HK-2 (cell line): ENCODE data around the gene ZNF407.

Source experiments
- DNase-seq: peaks from one replicate; pipeline ENCODE4 v3.0.0-alpha.2; 2018; ENCODE audit not compliant: unreplicated experiment

ZNF407 gene

DNA sequence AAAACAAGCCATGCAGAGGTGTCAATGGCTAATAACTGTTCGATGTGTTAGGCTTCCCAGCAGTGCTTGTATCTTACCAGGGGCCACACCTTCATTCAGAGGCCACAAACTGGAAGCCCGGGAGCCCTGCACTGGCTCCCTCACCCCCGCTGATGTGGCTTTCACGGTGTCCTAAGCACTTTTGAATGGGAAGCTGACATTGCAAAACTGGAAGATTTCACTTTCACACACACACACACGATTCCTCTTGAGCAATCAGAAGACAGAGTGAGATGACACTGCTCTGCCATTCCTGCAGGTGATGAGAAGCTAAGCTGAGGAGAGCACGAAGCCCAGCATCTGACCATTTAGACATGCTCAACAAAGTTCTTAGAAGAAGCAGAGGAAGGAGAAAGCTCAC, 8.6 kb upstream of the ZNF407 start:
- DNase-seq = no peak

DNA sequence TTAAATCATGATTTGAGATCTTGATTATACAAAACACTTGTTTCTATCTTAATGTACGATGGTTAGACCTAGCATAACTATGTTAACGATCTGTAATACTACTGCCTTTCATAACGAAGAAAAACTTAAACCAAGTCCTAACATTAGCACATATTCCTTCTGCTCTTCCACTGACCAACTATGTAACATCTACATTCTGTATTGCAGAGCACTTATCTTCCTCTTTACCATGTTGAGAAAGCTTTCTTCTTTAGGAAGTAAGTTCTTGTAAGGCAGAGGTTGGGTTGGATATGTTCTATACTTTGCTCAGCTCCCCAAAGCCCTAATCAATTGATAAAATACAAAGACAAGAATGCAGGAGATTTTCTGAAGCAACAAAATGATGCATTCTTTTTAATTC, 7.9 kb upstream of the ZNF407 start:
- DNase-seq = no peak

DNA sequence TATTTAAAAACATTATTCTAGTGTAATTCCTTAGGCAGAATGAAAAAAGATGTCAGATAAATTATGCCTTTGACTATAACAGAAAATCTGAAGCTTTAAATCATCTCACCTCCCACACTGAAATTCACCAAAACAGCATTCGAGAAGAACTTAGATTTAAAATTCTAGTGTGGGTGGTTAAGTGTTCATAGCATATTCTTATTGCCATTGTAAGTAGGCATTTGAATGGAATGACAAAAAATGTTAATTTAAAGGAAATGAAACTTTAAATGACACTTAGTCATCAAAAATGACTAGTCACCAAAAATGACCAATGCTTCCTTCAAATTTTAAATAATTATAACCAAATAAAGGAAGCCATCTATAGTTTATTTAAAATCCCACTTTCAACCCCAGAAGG, 7.0 kb upstream of the ZNF407 start:
- no peak for DNase-seq

GRCh38 chr18:74595431-74595830, 2.2 kb upstream of the ZNF407 start:
- no peak for DNase-seq

DNA sequence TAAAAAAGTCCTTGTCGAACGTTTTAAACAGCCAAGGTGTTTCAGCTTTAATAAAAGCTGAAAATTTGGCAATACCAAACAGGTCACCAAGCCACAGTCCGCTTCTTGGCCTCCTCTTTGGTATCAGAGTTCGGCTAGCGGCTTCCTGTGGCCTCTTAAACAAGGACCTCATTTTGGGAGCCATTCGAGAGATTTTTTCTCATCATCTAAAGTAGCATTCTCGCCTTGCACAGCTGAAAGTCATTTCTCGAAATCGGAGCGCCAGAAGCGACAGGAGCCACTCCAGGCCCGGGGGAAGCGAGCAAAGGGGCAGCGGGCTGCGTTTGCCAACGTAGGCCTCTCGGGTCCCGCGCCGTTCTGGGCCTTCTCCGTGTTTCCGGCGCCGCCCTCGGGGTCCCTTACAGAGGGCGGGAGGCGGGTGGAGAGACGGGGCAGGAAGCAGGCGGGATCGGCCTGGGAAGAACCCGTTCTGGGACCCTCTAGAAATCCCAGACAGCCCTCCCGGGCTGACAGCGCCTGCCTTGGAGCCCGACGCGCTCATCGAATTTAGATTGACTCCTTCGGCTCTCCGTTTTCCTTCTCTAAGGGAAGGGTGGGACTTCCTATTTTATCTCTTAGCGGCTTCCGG, 522 bp upstream of the ZNF407 start:
- peak; percentile 60 for DNase-seq

GRCh38 chr18:74598350-74599001, 806 bp downstream of the ZNF407 start:
- DNase-seq = peak; percentile 42

GRCh38 chr18:74604361-74604760, 6.7 kb downstream of the ZNF407 start:
- DNase-seq = no peak

DNA sequence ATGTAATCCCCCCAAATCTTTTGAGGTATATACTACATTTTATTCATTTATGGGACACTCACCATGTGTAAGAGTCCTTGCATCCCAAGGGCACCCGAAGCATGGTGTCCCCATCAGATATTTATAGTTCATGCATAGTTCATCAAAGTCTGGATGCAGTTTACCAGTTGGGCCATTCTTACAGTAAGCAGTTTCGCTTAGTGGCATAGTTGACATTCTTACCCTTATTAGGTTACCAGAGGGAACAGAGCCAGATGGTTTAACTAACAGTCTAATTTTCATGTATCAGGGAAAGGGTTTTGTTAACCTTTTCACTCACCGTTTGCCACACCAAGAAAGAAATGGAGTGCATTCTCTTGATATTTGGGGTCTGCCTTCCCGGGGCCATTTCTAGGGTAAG, 7.1 kb downstream of the ZNF407 start:
- no peak for DNase-seq

DNA sequence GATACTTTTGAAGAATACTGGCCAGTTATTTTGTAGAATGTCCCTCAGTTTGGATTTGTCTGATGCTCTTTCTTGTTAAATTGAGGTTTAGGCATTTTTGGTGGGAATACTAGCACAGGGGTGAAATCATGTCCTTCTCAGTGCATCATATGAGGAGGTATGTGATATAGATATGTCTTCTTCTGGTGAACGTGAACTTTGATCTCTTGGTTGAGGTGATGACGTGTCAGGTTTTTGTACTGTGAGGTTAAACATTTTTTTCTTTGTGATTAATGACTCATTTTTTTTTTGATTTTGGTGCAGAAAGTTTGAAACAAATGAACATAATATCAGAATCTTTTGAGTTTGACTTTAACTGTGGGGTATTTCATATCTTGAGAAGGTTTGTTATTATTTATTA, 11.0 kb downstream of the ZNF407 start:
- no peak for DNase-seq

- no peak for DNase-seq
Observed at GRCh38 chr18:74609535-74609934, 11.9 kb downstream of the ZNF407 start.

GRCh38 chr18:74610051-74610615, 12.5 kb downstream of the ZNF407 start:
- no peak for DNase-seq

- DNase-seq = no peak
Observed at GRCh38 chr18:74610860-74611259, 13.2 kb downstream of the ZNF407 start.

DNA sequence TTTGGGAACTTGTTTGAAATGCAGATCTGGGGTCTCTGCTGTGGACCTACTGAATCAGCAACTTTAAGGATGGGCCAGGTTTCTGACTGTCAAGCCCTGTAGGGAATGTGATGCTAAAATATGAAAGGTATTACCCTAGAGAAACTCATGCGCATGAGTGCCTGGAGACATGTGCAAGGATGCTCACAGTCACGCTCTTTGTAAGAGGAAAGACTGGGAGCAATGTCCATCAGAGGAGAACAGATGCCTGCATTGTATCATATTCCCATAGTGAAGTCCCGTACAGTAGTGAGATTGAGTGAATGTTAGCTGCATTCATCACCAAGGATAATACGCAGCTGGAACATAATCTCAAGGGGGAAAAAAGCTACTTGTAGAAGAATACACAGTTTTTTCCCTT, 14.1 kb downstream of the ZNF407 start:
- DNase-seq = no peak

DNA sequence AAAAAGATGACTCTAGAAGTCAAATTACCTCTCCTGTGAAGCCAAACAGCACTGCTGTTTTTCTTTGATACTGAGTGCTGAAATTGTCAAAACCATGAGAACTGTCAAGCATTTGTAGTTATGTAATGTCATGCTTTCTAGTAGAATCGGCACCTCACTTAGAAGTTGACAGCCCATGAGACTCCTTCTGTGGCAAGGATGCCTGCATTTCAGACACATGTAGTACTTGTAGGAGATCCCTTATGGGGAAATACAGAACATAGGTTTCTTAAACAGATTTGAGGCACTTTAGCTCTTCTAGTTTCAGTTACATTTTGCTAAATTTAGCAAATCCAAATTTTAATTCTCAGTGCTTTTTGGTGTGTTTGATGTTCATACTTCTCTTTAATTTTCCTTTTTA, 15.7 kb downstream of the ZNF407 start:
- no peak for DNase-seq

DNA sequence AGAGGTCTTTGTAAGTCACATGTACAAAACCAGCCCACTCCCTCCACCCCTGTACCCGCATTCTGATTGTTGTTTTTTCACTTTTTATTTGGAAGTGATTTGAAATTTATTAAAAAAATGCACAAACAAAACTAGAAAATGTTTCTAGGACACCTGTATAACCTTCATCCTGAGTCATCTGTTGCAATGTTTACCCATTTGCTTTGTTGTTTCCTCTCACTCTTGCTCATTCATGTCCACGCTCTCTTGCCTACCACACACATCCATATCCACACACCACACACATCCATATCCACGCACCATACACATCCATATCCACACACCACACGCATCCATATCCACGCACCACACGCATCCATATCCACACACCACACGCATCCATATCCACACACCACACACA, 18.8 kb downstream of the ZNF407 start:
- no peak for DNase-seq

GRCh38 chr18:74617486-74617885, 19.8 kb downstream of the ZNF407 start:
- no peak for DNase-seq

DNA sequence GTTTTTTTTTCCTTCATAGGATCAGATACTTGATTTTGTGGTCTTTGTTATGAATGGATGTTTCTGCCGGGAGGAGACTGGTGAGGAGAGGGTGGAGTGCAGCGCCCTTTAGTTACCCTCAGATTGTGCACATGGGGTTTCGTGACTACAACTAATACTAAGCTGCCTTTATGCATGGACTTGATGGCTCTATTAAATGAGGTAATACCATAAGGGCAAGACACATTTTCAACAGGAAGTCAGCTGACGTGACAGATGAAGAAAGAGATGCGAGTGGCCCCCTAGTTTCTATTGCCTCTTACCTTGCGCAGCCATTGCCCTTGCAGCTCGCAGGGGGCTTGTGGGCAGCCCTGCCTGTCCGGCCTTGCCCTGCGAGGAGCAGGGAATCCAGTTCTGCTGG, 24.4 kb downstream of the ZNF407 start:
- DNase-seq = no peak

DNA sequence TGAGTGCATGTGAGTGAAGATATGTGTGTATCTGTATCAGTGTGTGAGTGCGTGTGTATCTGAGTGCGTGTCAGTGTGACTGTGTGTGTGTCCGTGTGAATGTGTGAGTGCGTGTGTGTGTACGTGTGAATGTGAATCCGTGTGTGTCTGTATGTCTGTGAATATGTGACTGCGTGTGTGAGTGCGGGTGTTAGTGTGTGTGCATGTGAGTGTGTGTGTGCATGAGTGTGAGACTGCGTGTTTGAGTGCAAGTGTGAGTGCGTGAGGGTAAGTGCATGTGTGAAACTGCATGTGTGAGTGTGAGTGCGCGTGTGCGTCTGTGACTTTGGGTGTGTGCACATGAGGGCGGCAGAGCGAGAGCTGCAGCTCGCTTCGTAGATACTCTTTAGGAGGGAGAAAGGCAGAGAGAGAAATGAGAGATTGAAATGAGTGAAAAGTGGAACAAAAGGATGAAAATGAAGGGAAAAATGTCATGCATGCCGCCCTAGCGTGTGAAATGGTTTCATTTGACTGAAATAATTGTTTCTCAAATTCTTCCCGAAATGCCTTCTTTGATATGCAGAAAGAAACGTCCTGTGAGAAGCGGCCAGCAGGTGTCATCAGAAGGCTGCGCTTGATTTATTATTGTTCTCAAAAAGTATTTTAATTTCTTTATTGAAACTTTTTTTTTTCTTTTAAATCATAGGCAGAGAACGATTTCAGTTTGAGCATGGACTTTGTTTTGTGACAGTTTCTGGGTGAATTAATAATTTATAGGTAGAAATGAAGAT, 25.6 kb downstream of the ZNF407 start:
- no peak for DNase-seq

- DNase-seq = no peak
Observed at GRCh38 chr18:74624466-74624865, 26.8 kb downstream of the ZNF407 start.

- DNase-seq = no peak
Observed at GRCh38 chr18:74625157-74625556, 27.5 kb downstream of the ZNF407 start.

DNA sequence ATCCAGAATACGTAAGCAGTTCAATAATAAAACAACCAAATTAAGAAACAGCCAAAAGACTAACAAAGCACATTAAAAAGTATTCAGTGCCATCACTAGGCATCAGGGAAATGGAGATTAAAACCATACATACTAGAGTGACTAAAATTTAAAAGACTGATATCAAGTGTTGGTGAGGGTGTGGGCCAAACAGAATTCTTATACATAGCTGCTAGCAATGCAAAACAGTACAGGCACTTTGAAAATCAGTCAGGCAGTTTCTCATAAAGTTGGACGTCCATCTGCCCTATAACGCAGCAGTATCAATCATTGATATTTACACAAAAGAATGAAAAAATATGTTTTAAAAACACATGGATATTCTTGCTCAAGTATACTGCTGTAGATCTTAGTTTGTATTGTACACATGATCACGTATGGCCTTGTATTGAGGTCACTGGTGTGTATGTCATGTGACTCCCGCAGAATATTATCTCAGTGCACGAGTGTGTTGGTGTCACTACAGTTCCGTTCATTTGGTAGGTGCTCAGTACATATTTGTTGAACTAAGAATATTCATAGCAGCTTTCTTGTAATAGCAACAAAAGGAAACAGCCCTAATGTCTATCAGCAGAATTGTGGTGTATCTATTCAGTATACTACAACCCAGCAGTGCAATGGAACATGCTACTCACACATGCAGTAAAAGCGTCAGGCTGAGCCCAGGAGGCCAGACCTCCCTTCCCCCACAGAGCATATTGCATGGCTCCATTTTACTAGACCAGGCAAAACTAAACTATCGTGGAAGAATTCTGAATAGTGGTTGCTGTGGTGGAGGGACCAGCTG, 28.6 kb downstream of the ZNF407 start:
- no peak for DNase-seq

DNA sequence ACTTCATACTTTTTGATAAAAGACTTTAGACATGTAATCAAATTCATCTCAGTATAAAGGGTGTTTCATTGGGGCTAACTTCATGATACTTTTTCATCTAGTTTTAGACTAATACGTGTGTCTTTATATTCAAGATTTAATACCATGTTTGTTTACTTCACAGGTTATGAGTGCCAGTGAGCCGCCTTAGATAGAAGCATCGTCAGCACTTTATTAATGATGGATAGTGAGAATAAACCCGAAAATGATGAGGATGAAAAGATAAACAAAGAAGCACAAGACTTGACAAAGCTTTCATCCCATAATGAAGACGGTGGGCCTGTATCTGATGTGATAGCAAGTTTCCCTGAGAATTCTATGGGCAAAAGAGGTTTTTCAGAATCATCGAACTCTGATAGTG, 33.1 kb downstream of the ZNF407 start:
- no peak for DNase-seq
